Cardiac muscle cell (in vitro differentiated cells and primary cell): ENCODE results near the gene FARP2. TPM values are rescaled to one million over a fixed set of nuclear protein-coding genes. Genes with fewer than 3 reads are reported as not detected.

ENCODE experiments used
- DNase-seq, 2 donors: peaks; one replicate each; pipeline versions ENCODE4 v3.0.0 to v3.0.0-alpha.2; 2010 to 2017; ENCODE audit warnings: low read depth in 1 of 2, low spot score in 1 of 2
- H3K27ac ChIP-seq: fragments of 200-600 bp; sonication (generic); 2 replicates; pipeline ENCODE4 v1.5.1; 2016
- H3K27me3 ChIP-seq: fragments of 200-600 bp; sonication (generic); 2 replicates; pipeline ENCODE4 v1.6.0; 2016; ENCODE audit warnings: control low read depth
- H3K36me3 ChIP-seq: fragments of 200-600 bp; sonication (generic); 2 replicates; pipeline ENCODE4 v1.5.1; 2016; ENCODE audit warnings: control low read depth
- H3K4me1 ChIP-seq: fragments of 200-600 bp; sonication (generic); 2 replicates; pipeline ENCODE4 v1.8.1; 2017; ENCODE audit warnings: low read depth, mild to moderate bottlenecking, mixed run types
- H3K4me3 ChIP-seq: fragments of 200-600 bp; sonication (generic); 2 replicates; pipeline ENCODE4 v1.5.1; 2016; ENCODE audit warnings: mild to moderate bottlenecking
- H3K9me3 ChIP-seq: fragments of 200-600 bp; sonication (generic); 2 replicates; pipeline ENCODE4 v1.5.1; 2017; ENCODE audit warnings: low read depth, mild to moderate bottlenecking, control low read depth
- CTCF ChIP-seq: IDR thresholded peaks from 2 replicates; pipeline ENCODE4 v1.5.1; 2012; ENCODE audit warnings: low read depth, mild to moderate bottlenecking, low read length
- polyA plus RNA-seq: library from polyadenylated mRNA; unstranded; fragments of >200 nt; fragmentation: Nextera tagmentation; extraction: Ambion mirVana; gene quantifications from 2 replicates; pipeline ENCODE4 v1.2.1, GENCODE V29; 2016
- total RNA-seq: library from RNA; depleted of rRNA; stranded (reverse); fragments of >200 nt; gene quantifications from 2 replicates; pipeline ENCODE4 v1.2.3, GENCODE V29; 2016

The FARP2 gene
- total and polyA plus RNA-seq, 2 experiments from 2014 or later, result 24.4 to 26.5 TPM

DNA sequence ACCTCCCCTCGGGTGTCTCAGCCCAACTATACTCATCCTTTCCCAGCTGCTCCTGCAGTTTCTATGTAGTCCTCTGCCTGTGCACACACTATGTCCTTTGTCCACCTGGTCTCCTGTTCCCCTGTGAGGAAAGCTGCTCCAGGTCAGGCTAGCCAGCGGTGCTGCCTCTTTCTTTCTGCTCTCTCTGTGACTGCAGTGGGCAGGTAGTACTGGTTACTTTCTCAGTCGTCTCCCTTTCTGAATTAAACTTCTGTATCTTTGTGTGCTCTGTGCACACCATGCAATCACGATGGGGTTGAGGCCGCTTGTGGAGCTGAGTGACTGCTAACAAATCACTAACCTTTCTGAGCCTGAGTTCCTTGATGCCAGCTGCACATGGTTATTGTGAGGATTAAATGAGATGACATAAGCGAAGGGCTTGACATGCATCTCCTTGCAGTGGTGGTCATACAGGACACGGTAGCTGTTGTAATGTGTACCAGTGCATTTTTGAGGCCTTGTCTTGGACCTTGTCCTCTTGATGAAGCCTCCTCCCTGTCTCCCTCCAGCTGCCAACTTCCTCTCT, 3.5 kb downstream of the FARP2 start:
- H3K27me3 ChIP-seq, result no peaks in the 10 kb centered on the region
- H3K4me3 ChIP-seq, result no peak overlapping the region
- DNase-seq, result no peak
- H3K4me1 ChIP-seq, result peaks cover 11% of the 10 kb centered on the region
- no peak for TF ChIP-seq CTCF
- no peaks in the 10 kb centered on the region for H3K36me3 ChIP-seq
- no peaks in the 10 kb centered on the region for H3K9me3 ChIP-seq
- no peak overlapping the region for H3K27ac ChIP-seq

DNA sequence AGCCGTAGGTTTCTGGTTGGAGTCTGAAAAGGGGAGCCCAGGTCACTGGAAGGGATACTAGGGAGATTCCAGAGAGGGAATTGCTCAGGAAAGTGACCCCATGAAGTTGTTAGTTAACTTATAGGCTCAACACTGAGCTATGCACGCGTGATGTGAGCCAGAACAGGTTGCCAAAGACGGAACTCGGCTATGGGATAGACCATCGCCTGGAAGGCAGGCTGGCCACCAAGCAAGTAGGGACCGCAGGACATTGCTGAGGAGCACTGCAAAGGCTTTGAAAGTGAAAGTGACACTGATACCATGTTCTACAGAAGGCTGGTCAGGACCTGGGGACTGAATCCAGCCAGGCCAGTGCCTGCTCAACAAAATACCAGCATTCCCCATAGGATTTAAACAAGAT, 7.3 kb downstream of the FARP2 start:
- Histone ChIP-seq H3K27me3 (no peaks in the 10 kb centered on the region), H3K4me3 (no peak overlapping the region), H3K27ac (no peak overlapping the region), H3K36me3 (no peaks in the 10 kb centered on the region), H3K4me1 (no peaks in the 10 kb centered on the region), H3K9me3 (no peaks in the 10 kb centered on the region)
- DNase-seq, result no peak
- TF ChIP-seq CTCF, result no peak

GRCh38 chr2:241364781-241365180, 8.7 kb downstream of the FARP2 start:
- TF ChIP-seq CTCF, result no peak
- DNase-seq, result no peak
- Histone ChIP-seq H3K4me1 (peaks cover 4% of the 10 kb centered on the region), H3K4me3 (no peak overlapping the region), H3K36me3 (no peaks in the 10 kb centered on the region), H3K27me3 (no peaks in the 10 kb centered on the region), H3K9me3 (no peaks in the 10 kb centered on the region), H3K27ac (no peak overlapping the region)

DNA sequence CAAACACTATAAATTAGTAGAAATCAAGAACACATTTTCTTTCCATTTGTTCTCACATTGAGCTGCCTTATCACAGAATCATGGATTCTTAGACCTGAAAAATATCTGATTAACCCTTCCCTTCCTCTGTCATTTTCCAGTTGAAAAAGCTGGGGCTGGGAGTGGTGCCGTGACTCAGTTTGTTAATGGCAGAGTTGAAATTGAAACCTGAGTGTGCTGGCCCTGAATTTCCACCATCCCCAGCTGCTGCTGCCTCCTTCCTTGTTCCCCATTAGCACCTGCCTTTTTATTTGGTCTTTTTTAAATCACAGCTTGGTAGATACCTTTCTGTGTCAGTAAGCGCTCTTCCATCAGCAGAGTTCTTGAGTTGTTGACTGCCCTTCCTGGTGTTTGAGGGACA, 10.6 kb downstream of the FARP2 start:
- no peaks in the 10 kb centered on the region for H3K27me3 ChIP-seq
- no peak for DNase-seq
- no peaks in the 10 kb centered on the region for H3K36me3 ChIP-seq
- no peak overlapping the region for H3K27ac ChIP-seq
- H3K4me3 ChIP-seq, result no peak overlapping the region
- H3K9me3 ChIP-seq, result no peaks in the 10 kb centered on the region
- H3K4me1 ChIP-seq, result peaks cover 4% of the 10 kb centered on the region
- TF ChIP-seq CTCF, result no peak

- no peak for DNase-seq
- Histone ChIP-seq H3K4me1 (peaks cover 4% of the 10 kb centered on the region), H3K27me3 (no peaks in the 10 kb centered on the region)
These were observed 12.6 kb downstream of the FARP2 start for GRCh38 chr2:241368643-241369042.

More at GRCh38 chr2:241368643-241369042, 12.6 kb downstream of the FARP2 start:
- no peak for TF ChIP-seq CTCF
- no peak overlapping the region for H3K27ac ChIP-seq
- H3K36me3 ChIP-seq, result no peaks in the 10 kb centered on the region
- H3K4me3 ChIP-seq, result no peak overlapping the region
- H3K9me3 ChIP-seq, result no peaks in the 10 kb centered on the region
